Spleen (tissue), 11 donors: ENCODE data around the gene DKK3. TPM values are rescaled to one million over a fixed set of nuclear protein-coding genes. Genes with fewer than 3 reads are reported as not detected.

Source experiments
- DNase-seq: peaks from one replicate; pipeline ENCODE4 v3.0.0-alpha.2; 2020
- H3K27ac ChIP-seq, 8 donors: fragments of 200-600 bp; sonication (generic) in 7 of 8; 1 replicate in 4 of 8; 2 replicates in 4 of 8; pipeline versions ENCODE4 v1.5.0 to v1.8.0; 2016 to 2021; ENCODE audit warnings: inconsistent platforms in 4 of 8, mild to moderate bottlenecking in 4 of 8, moderate library complexity in 1 of 8
- H3K27me3 ChIP-seq, 7 donors: fragments of 200-600 bp; sonication (generic) in 6 of 7; replicated peaks in 1 of 7; 1 replicate in 4 of 7; 2 replicates in 3 of 7; pipeline versions ENCODE4 v1.5.0 to v1.8.0; 2016 to 2021; ENCODE audit warnings: inconsistent platforms in 3 of 7, mild to moderate bottlenecking in 1 of 7
- H3K36me3 ChIP-seq, 6 donors: fragments of 200-600 bp; sonication (generic) in 5 of 6; 1 replicate in 4 of 6; 2 replicates in 2 of 6; pipeline versions ENCODE4 v1.5.0 to v1.8.0; 2016 to 2021; ENCODE audit warnings: inconsistent platforms in 2 of 6
- H3K4me1 ChIP-seq, 6 donors: fragments of 200-600 bp; sonication (generic) in 5 of 6; 1 replicate in 3 of 6; 2 replicates in 3 of 6; pipeline versions ENCODE4 v1.5.0 to v1.8.0; 2016 to 2021; ENCODE audit warnings: inconsistent platforms in 3 of 6
- H3K4me3 ChIP-seq, 8 donors: fragments of 200-600 bp; sonication (generic) in 7 of 8; 1 replicate in 4 of 8; 2 replicates in 4 of 8; pipeline versions ENCODE4 v1.5.0 to v1.8.0; 2016 to 2021; ENCODE audit warnings: inconsistent platforms in 4 of 8, mild to moderate bottlenecking in 4 of 8, moderate library complexity in 2 of 8
- H3K9me3 ChIP-seq, 8 donors: fragments of 200-600 bp; sonication (generic) in 7 of 8; 1 replicate in 4 of 8; 2 replicates in 4 of 8; pipeline versions ENCODE4 v1.5.0 to v1.8.0; 2016 to 2021; ENCODE audit warnings: inconsistent platforms in 4 of 8
- CTCF ChIP-seq, 11 experiments: fragments of 200-600 bp in 7 of 11; fragments of 450-650 bp in 4 of 11; sonication (generic) in 4 of 11; IDR thresholded peaks in 8 of 11; conservative IDR thresholded peaks in 3 of 11; 1 replicate in 7 of 11; 2 replicates in 4 of 11; pipeline versions ENCODE4 v1.4.0 to v1.8.0; 2016 to 2021; ENCODE audit warnings: antibody characterized with exemption in 11 of 11, inconsistent platforms in 4 of 11, mild to moderate bottlenecking in 1 of 11
- POLR2A ChIP-seq, 3 donors: fragments of 450-650 bp; IDR thresholded peaks; one replicate each; pipeline ENCODE4 v1.5.1; 2017; ENCODE audit warnings: antibody characterized with exemption in 3 of 3, mild to moderate bottlenecking in 1 of 3
- POLR2AphosphoS5 ChIP-seq, 3 donors: sonication (generic); formaldehyde crosslinking; IDR thresholded peaks; one replicate each; pipeline ENCODE4 v1.5.1; 2017; ENCODE audit warnings: antibody characterized with exemption in 3 of 3
- WGBS, 5 donors: extraction: QIAGEN DNeasy Blood & Tissue Kit in 3 of 5; methylation state at CpG; one replicate each; pipeline versions ENCODE4 v1.1.5 to v1.1.7; 2013 to 2018; 5-methylcytosine and 5-hydroxymethylcytosine counted together
- intact Hi-C: fragments of 100-400 bp; cut with DNase I; formaldehyde crosslinking; loops from one replicate; pipeline ENCODE4 v1.15.0; 2023; ENCODE audit warnings: low total_unique reads
- polyA plus RNA-seq, 3 donors: library from polyadenylated mRNA; stranded (reverse); fragments of 200-250 nt; gene quantifications; one replicate each; pipeline ENCODE4 v1.2.1, GENCODE V29; 2013
- total RNA-seq, 7 donors: library from RNA; depleted of rRNA in 3 of 7; stranded (reverse); fragments of >200 nt in 3 of 7; fragmentation: NEBNext Ultra II Directional in 4 of 7; extraction: Animal tissue kit (Norgen Biotek cat#: 25700) in 4 of 7; gene quantifications; one replicate each; pipeline versions ENCODE4 v1.1.0 to v1.2.1, GENCODE V29; 2016 to 2021
- donor health status: healthy with polysubstance abuse.
- donor health status: DM: no; HTN: no; CAD: no; lungs with moderate emphysema.
- donor health status: DM: no; HTN: no; CAD: no.
- donor health status: Bipolar disorder and iron deficiency.
- donor health status: healthy.
- donor health status: DM: no; HTN: no; CAD: no.
- donor health status: DM: yes; HTN: yes; CAD: no.

Gene DKK3
- total and polyA plus RNA-seq, 10 donors = 8.6 to 111 (median 45.9) TPM

GRCh38 chr11:12006552-12007229 is 1.7 kb downstream of the DKK3 start:
- H3K4me3 ChIP-seq = no peak overlapping the region
- peaks cover 0 to 25% (median 18%) of the 10 kb centered on the region in 6 donors for H3K4me1 ChIP-seq
- H3K27ac ChIP-seq = peak overlapping the region in 5 of 8 donors; percentile 21 to 70 (median 61)
- DNase-seq = no peak
- 77 to 94% (median 88%) methylated on average over 7 of the region's 7 CpGs for WGBS, 5 donors
- intact Hi-C loops = no loop called here
- H3K9me3 ChIP-seq = no peaks in the 10 kb centered on the region
- H3K36me3 ChIP-seq = no peaks in the 10 kb centered on the region
- peaks cover 2 to 75% (median 29%) of the 10 kb centered on the region in 7 donors for H3K27me3 ChIP-seq
- no peak for TF ChIP-seq POLR2AphosphoS5 (IDR thresholded peaks at IDR 0.05)
- TF ChIP-seq CTCF (IDR thresholded peaks at IDR 0.05 in 8 of 11, conservative IDR thresholded peaks at IDR 0.05 in 3 of 11) = no peak
- no peak for TF ChIP-seq POLR2A (IDR thresholded peaks at IDR 0.05)

- Histone ChIP-seq H3K9me3 (no peaks in the 10 kb centered on the region), H3K4me1 (peaks cover 0 to 25% (median 18%) of the 10 kb centered on the region in 6 donors), H3K4me3 (no peak overlapping the region), H3K27ac (no peak overlapping the region), H3K36me3 (no peaks in the 10 kb centered on the region), H3K27me3 (peaks cover 0 to 64% (median 29%) of the 10 kb centered on the region in 7 donors)
- no peak for DNase-seq
- 72 to 85% (median 73%) methylated on average over 1 of the region's 1 CpG for WGBS, 5 donors
- intact Hi-C loops = no loop called here
- TF ChIP-seq POLR2A (IDR thresholded peaks at IDR 0.05) (no peak), CTCF (IDR thresholded peaks at IDR 0.05 in 8 of 11, conservative IDR thresholded peaks at IDR 0.05 in 3 of 11) (no peak), POLR2AphosphoS5 (IDR thresholded peaks at IDR 0.05) (no peak)
Observed at GRCh38 chr11:12005476-12005875, 3.0 kb downstream of the DKK3 start.

- TF ChIP-seq POLR2AphosphoS5 (IDR thresholded peaks at IDR 0.05) (no peak), CTCF (IDR thresholded peaks at IDR 0.05 in 8 of 11, conservative IDR thresholded peaks at IDR 0.05 in 3 of 11) (no peak), POLR2A (IDR thresholded peaks at IDR 0.05) (no peak)
- DNase-seq = no peak
- no peak overlapping the region for H3K4me3 ChIP-seq
- WGBS, 5 donors = 84 to 92% (median 87%) methylated on average over 4 of the region's 4 CpGs
- H3K27ac ChIP-seq = no peak overlapping the region
- H3K4me1 ChIP-seq = peaks cover 0 to 25% (median 18%) of the 10 kb centered on the region in 6 donors
- no peaks in the 10 kb centered on the region for H3K9me3 ChIP-seq
- H3K36me3 ChIP-seq = no peaks in the 10 kb centered on the region
- intact Hi-C loops = no loop called here
- H3K27me3 ChIP-seq = peaks cover 0 to 60% (median 29%) of the 10 kb centered on the region in 7 donors
Observed at GRCh38 chr11:12005061-12005460, 3.4 kb downstream of the DKK3 start.

- Histone ChIP-seq H3K4me1 (peaks cover 0 to 20% (median 14%) of the 10 kb centered on the region in 6 donors), H3K27me3 (peaks cover 0 to 47% (median 19%) of the 10 kb centered on the region in 7 donors)
- no peak for TF ChIP-seq CTCF (IDR thresholded peaks at IDR 0.05 in 8 of 11, conservative IDR thresholded peaks at IDR 0.05 in 3 of 11)
- TF ChIP-seq POLR2A (IDR thresholded peaks at IDR 0.05) = no peak
- no peak for TF ChIP-seq POLR2AphosphoS5 (IDR thresholded peaks at IDR 0.05)
Observed at GRCh38 chr11:12003815-12004214, 4.6 kb downstream of the DKK3 start.

More at GRCh38 chr11:12003815-12004214, 4.6 kb downstream of the DKK3 start:
- no peak for DNase-seq
- H3K36me3 ChIP-seq = no peaks in the 10 kb centered on the region
- intact Hi-C loops = no loop called here
- no peak overlapping the region for H3K27ac ChIP-seq
- WGBS, 5 donors = 77 to 88% (median 80%) methylated on average over 4 of the region's 4 CpGs
- H3K9me3 ChIP-seq = no peaks in the 10 kb centered on the region
- no peak overlapping the region for H3K4me3 ChIP-seq
